COLO668 (cell line): ENCODE results near the gene SGPP1.
"Not testable (repeated sequence)": the region's sequence is repeated elsewhere in the genome, so short reads cannot be mapped to it uniquely, and the experiment has no call there.

Experiments used
- DNase-seq: peaks from one replicate; lab custom pipeline; 2025; ENCODE audit not compliant: unreplicated experiment; lab: John Stamatoyannopoulos, UW

Gene SGPP1, protein sequence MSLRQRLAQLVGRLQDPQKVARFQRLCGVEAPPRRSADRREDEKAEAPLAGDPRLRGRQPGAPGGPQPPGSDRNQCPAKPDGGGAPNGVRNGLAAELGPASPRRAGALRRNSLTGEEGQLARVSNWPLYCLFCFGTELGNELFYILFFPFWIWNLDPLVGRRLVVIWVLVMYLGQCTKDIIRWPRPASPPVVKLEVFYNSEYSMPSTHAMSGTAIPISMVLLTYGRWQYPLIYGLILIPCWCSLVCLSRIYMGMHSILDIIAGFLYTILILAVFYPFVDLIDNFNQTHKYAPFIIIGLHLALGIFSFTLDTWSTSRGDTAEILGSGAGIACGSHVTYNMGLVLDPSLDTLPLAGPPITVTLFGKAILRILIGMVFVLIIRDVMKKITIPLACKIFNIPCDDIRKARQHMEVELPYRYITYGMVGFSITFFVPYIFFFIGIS

DNA sequence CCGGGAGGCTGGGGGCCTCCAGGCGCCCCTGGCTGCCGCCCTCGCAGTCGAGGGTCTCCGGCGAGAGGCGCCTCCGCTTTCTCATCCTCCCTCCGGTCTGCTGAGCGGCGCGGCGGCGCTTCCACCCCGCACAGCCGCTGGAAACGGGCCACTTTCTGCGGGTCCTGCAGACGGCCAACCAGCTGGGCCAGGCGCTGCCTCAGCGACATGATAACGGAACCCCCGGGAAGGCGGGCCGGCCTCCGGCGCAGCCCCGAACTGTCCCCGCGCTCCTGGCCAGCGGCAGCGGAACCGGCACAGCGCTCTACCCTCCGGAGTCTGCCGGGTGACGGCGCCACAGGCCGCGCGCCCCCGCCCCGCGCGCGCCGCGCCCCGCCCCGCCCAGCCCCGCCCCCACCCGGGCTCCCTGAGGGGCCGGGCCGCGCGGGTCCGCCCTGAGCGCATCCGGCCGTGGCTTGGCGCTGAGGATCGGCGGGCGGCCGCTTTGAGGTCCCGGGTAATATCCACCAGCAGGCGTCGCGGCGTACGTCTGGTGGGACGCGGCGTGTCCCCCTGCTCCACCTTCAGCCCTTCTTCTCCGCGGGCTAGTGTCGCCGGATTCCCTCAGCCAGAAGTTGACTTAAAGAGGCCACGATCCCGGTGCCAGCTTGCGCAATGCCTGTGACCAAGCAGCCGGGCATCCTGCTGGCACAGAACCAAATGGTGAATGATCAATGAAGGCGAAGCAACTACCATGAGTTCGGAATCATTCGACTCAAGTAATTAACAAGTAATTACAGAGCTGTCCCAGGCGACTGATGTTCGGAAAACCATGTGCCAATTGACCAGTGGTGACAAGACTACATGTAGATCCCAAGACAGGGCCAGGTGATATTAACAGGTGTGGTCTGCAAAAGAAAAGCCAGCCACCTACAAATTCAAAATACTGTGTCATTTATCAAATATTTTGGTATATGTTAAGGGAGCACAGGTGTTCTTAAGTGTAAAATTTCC, at the start of gene SGPP1:
Gene SGPP1, minus strand, starts transcription at position 330 of the 993 bp plus-strand sequence. Its CDS starts 121 bp downstream, at position 209.
- peak; percentile 91 for DNase-seq

DNA sequence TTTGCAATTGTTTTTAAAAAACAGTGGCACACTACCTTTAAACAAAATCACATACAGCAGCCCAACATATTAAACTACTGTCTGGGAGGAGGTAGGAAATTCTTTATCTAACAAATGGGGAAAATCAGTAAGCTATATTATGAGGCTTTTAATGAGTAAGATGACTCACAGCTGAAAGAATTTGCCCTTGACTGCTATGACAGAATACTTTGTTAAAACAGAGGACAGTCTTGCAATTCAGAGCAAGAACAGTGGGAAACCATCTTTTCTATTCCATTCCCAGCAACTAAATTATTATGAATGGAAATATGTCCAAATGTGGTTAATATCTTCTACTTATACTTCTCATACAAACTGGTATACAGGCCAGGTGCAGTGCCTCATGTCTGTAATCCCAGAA, 49.2 kb upstream of the SGPP1 start:
- no peak for DNase-seq

DNA sequence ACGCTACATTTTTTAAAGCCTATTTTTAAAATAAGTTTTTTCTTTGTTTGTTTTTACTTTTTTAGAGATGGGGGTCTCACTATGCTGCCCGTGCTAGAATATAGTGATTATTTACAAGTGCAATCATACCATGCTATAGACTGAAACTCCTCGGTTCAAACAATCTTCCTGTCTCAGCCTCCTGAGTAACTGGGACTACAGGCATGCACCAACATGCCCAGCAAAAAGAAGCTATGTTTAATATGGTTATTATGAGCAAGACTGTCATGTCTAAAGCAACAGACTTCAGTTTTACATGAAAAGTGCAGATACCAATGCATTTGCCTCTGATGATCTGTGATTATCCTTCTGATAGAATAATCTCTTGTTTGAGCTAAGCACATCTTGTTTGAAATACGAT, 45.6 kb upstream of the SGPP1 start:
- no peak for DNase-seq

DNA sequence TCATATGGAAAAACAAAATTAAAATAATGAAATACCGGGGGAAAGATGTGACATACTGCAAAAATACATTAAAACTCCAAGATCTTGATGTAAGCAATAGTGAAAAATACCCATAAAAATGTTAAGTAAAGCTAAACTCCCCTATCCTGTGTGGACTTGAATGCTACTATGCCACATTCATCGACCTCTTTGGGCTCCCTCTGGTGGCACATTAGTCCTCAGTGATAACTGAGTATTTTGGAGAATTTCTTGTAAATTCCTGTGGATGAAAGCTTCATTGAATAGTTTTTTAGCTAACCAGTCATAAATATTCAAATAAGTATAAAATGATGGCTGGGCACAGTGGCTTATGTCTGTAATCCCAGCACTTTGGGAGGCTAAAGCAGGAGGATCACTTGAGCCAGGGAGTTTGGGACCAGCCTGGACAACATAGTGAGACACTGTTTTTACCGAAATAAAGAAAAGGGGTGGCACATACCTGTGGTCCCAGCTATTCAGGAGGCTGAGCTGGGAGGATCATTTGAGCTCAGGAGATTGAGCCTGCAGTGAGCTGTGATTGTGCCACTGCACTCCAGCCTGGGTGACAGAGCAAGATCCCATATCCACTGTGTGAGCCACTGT, 42.4 kb upstream of the SGPP1 start:
- peak; percentile 13 for DNase-seq

DNA sequence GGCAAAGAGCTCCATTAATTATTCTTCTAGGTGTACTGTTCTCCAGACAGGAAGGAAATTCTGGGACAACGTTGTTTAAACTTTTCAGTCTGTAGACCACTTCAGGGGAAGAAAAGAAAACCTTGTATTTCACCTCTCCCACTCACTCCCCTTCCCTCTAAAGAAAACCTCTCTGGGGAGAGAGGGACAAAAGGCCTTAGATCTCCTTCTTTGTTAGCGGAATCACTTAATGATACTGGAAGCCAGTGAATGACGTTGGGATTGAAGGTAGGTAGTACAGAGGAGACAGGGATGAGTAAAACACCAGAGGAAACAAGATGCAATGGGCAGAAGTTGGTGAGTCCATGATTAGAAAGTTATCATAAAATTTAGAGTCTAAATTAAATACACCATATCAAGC, 38.7 kb upstream of the SGPP1 start:
- DNase-seq: no peak

DNA sequence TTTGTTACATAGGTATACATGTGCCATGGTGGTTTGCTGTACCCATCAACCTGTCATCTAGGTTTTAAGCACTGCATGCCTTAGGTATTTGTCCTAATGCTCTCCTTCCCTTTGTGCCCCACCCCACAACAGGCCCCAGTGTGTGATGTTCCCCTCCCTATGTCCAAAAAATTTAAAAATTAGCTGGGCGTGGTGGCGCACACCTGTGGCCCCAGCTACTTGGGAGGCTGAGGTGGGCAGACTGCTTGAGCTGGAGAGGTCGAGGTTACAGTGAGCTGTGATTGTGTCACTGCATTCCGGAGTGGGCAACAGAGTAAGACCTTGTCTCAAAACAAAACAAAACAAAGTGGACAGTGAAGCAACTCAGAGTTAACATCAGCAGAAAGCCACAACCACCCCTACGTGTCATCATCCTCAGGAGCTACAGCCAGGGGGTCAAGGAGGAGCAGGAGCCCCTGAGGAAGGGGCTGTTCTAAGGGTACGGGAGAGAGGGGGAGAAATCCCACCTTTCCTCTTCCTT, 36.8 kb upstream of the SGPP1 start:
- DNase-seq: no peak

DNA sequence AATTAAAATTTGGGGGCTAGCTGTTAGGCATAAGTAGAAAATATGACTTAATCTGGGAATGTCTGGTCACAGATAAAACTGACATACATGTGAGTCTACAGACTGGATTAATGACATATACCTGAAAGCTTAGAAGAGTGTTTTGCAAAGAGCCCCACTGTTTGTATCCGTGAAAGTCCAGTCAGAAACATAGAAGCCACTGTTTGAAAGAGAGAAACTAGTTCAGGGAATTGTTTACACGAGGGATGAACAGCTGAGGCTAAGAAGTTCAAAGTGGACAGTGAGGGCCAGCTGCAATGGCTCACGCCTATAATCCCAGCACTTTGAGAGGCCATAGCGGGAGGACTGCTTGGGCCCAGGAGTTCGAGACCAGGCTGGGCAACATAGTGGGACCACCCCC, 36.2 kb upstream of the SGPP1 start:
- DNase-seq: no peak

DNA sequence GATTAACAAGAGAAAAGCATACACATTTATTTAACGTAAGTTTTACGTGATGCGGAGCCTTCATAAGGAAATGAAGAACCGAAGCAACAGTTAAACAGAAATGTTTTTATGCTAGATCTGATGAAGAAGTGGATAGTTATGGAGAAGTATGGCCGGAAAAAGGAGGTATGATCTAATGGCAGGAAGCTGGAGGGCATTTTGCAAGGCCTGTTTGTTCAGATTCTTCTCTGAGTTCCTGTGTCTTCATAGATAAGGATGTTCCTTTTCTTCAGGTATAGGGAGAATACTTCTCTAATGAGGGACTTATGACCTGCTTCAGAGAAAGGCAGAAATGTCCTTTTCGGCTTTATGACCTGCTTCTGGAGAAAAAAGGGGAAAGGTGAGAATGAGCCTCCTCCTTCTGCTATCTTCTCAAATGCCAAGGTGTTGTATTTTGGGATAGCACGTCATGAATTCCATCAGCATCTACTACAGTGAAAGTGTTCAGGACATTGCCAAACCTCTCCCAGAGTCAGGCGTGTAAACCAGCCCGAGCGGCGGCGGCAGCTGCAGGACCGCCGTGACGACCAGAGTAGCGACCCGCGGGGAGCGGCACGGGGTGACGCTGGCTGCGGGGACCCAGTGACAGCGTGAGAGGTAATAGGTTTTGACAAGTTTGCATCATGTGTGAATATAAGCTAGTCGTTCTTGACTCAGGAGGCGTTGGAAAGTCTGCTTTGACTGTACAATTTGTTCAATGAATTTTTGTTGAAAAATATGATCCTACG, 33.7 kb upstream of the SGPP1 start:
- no peak for DNase-seq

DNA sequence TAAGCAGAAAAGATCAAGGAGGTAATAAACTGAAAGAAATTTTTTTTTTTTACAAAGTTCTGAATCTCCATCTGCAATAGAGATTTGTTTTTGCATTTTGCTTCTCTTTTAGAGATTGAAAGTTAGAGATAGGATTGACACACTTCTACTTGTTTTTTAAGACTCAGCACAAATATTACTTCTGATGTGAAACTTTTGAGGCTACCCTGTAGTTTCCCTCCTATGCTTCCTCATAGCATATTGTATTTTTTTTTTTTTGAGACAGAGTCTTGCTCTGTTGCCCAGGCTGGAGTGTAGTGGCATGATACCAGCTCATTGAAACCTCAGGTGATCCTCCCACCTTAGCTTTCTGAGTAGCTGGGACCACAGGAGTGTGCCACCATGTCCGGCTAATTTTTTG, 32.1 kb upstream of the SGPP1 start:
- no peak for DNase-seq

DNA sequence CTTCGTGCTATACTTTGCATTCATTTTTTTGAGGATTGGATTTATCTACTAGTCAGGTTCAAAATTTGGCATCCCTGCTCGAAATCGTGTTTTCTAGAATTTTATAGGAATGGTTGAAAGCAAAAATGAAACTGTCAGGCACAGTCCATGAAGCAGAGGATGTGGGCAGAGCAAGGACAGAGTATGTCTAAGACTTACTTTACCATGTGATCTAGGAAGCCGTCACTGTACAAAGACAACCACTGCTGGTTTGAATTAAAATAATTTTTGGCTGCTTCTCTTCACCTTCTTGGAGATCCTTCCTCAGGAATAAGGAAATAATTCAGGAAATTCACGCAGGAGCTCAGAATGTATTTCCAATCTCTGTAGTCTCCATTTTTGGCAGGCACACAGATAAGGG, 31.6 kb upstream of the SGPP1 start:
- no peak for DNase-seq

DNA sequence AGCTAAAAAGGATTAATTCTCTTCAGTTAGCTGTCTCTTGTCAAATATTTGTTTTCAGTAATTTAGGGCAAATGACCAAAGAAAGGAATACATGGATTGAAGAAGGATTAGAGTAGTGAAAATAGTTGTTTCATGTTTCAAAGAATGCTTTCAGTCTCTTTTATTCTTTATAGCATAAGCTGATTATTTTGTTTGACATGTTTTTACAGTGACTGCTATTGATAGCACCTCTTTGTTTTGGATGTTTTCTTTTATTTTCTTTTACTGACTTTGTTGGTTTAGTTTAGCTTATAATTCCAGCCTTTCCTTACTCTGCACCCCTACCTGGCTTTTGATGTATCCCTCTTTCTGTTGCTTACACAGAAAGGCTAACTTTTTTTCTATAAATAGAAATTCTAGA, 29.3 kb upstream of the SGPP1 start:
- DNase-seq: no peak

DNA sequence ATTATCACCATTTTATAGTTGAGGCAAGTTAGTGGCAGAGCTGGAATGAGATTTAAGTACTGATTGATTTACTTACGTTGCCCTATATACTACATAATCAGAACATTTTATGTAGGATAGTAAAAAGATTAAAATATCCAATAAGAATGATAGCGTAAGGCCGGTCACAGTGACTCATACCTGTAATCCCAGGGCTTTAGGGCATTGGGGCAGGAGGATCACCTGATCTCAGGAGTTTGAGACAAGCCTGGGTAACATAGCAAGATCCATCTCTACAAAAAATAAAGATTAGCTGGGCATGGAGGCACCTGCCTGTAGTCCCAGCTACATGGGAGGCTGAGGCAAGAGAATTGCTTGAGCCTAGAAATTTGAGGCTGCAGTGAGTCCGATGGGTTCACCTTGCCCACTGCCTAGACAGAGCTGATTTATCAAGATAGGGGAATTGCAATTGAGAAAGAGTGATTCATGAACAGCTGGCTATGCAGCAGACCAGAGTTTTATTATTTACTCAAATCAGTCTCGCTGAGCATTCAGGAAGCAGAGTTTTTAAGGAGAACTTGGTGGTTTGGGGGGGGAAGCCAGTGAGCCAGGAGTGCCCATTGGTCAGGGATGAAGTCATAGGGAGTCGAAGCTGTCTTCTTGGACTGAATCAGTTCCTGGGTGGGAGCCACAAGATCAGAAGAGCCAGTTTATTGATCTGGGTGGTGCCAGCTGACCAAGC, 24.7 kb upstream of the SGPP1 start:
- DNase-seq: no peak

DNA sequence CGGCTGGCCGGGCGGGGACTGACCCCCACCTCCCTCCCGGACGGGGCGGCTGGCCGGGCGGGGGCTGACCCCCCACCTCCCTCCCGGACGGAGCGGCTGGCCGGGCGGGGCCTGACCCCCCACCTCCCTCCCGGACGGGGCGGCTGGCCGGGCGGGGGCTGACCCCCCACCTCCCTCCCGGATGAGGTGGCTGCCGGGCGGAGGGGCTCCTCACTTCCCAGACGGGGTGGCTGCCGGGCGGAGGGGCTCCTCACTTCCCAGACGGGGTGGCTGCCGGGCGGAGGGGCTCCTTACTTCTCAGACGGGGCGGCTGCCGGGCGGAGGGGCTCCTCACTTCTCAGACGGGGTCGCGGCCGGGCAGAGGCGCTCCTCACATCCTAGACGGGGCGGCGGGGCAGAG, 23.2 kb upstream of the SGPP1 start:
- DNase-seq: not testable (repeated sequence)

DNA sequence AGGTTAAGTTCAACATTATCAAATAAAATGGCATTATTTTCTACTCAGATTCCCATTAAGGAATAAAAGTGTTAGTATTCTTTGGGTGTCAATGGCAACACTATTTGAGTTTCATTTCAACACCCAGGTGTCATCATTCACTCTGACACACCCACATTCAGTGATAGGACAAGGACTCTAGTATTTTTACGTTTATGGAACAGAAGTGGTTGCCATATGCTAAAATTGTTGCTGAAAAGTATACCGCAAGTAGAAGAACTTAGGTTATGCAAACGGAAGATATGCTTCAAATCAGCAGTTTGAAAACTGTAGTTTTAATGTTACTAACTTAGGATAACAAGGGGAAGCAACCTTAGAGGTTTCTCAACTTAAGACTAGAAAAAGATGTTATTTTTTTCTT, 20.0 kb upstream of the SGPP1 start:
- DNase-seq: no peak

DNA sequence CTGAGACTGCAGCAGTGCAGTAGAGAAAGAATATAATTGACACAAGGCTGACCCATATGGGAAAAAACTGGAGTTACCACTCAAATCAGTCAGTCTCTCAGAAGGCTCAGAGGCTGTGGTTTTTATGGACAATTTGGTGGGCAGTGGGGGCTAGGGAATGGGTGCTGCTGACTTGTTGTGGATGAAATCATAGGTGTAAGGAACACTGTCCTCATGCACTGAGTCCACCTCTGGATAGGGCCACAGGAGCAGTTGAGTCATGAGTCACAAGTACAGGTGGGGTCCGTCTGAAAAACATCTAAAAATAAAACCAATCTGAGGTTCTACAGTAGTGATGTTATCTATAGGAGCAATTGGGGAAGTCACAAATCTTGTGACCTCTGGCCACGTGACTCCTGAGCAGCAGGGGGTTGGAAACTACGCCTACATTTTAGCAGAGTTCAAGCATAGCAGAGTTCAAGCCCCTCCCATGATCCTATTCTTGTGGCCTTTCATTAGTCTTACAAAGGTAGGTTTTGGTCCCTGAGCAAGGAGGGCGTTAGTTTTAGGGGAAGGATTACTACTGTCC, 18.1 kb upstream of the SGPP1 start:
- DNase-seq: no peak

DNA sequence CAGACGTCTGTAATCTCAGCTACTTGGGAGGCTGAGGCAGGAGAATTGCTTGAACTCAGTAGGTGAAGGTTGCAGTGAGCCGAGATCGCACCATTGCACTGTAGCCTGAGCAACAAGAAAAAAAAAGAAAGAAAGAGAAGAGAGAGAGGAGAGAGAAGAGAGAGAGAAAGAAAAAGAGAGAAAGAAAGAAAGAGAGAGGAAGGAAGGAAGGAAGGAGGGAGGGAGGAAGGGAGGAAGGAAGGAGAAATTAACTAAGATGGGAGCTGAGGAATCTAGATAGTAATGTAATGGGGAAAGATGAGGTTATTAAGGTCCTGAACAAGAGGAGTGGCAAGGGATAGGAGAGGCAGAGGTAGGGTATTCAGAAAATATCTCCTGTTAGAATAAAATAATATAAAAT, 17.4 kb upstream of the SGPP1 start:
- DNase-seq: no peak

DNA sequence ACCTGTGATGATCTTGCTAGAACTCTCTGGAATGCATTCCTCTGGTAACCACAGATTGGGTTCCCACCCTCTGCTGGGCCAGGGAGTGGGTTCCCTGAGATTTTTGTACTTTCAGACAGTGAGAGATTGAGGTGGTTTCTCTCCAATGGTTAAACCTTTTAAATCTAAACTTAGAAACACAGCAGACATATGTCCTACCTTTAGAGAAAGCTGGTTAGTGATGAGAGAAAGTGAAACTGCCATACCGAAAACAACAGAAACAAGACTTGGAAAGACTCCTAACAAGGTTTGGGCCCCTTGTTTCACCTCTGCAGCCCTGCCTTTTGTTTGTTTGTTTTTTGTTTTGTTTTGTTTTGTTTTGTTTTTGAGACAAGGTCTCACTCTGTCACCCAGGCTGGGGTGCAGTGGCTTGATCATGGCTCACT, 9.7 kb upstream of the SGPP1 start:
- DNase-seq: no peak

DNA sequence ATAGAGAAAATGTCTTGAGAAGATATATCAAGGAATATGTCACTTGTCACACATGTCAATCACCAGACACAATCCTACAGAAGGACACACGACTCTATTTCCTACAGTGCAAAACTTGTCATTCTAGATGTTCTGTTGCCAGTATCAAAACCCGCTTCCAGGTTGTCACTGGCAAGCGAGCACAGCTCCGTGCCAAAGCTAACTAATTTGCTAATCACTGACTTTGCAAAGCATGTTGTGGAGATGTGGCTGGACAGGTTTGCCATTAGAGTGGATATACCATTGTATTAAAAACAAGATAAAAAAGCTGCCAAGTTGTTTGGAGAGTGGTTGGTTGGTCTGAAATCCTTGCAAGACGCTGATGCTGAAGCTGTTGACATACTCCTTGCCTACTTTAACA, 7.9 kb upstream of the SGPP1 start:
- no peak for DNase-seq

DNA sequence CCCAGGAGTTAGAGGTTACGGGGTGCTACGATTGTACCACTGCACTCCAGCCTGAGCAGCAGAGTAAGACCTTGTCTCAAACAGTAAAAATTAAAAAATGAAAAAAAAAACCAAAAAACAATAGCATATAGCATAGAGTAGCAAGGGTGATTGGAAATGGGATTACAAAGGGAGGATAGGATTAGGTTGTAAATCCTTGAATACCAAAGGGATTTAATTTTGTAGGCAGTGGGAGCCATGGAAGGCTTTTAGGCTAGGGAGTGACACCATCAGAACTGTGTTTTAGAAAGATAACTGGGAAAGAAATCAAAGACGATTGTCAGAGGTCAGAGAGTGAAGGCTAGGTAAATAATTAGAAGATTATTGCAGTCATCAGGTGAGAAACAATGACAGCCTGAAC, 2.8 kb upstream of the SGPP1 start:
- DNase-seq: no peak
